ENCODE results near the gene MAP3K21.

Gene MAP3K21

DNA sequence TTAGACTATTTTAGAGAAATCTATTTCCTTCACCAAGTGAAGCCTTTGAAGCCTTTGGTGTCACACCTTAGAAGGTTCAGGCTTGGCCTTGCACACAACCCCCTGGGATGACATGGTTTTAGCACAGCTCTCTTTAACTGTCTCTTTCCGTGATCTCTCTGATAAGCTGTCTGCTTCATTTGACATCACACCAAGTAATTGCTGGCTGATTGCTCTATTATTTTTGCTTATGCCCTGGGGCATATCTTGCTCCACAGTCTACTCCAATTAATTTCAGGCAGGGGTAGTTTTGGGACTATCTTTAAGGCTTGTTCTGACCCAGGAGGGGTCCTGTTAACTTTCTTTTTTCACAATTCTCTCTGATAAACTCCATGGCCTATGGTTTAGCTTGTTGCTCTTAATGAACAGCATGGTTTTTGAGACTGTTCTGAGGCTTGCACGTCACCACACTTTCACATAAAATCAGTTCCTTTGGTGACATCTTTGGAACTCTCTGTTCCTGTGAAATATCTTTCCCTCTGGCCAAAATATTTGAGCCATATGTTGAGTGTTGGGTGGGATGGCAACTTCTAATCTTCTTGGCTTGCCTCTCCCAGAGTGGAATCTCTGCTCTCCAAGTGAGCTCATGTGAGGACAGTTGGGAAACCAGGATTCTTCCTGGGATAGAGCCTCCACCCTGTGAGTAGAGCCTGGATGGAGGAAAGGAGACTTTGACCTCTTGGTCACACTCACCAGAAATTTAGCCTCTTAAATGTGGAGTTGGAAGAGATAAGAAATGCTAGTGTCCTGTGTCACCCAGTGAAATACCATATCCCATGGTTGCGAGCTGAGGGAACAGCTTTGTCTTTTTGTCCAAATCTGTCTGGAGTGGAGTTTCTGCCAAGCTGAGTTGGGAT lies 63.6 kb downstream of the MAP3K21 start:
- no peak for DNase-seq

DNA sequence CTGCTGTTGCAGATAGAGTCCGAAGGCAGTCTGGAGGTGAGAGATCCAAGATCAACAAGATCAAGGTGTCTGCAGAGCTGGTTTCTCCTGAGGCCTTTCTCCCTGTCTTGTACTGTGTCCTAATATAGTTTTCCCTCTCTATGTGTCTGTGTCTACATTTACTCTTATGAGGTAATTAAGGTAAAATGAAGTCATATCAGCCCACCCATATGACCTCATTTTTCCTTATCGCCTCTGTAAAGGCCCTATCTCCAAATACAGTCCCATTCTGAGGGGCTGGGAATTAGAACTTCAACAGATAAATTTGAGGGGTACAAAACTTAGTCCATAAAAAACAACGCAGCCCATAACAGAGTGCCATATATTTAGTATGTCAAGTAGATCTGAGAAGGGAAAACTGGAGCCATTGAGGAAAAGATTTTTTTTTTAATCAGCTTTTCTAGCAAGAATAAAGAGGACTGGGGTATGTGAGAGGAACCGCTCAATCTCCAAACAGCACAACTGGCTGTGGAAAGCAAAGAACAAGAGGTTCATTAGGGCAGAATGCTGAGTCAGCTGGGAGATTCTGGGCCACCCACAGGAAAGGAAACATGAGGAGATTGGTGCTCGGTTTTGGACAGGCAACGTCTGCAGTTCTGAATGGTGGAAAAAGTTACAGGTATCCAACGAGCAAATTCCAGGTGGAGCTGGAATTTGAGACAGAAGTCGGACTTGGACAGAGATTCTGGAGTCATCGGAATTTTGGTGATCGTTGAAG lies 65.7 kb downstream of the MAP3K21 start:
- no peak for DNase-seq

GRCh38 chr1:233393926-233394680 lies 66.6 kb downstream of the MAP3K21 start:
- no peak for DNase-seq

- peak; percentile 11 for DNase-seq
Measured at GRCh38 chr1:233394860-233395717, 67.6 kb downstream of the MAP3K21 start.

DNA sequence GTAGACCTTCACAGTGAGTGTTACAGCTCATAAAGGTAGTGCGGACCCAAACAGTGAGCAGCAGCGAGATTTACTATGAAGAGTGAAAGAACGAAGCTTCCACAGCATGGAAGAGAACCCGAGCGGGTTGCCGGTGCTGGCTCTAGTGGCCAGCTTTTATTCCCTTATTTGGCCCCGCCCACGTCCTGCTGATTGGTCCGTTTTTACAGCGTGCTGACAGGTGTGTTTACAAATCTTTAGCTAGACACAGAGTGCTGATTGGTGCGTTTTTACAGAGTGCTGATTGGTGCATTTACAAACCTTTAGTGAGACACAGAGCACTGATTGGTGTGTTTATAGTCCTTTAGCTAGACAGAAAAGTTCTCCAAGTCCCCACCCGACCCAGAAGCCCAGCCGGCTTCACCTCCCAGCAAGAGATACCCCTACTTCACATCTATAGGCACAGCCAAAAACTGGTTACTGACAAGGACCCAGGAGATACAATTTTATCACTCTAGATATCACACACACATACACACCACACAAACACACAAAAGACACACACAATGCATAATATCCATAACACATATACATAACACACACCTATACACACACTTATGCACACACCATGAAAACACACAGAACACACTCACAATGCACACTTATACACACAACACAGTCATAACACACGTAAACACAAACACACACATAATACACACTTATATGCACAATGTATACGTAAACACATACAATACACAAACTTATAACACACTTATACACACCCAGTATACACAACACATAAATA lies 68.5 kb downstream of the MAP3K21 start:
- no peak for DNase-seq

DNA sequence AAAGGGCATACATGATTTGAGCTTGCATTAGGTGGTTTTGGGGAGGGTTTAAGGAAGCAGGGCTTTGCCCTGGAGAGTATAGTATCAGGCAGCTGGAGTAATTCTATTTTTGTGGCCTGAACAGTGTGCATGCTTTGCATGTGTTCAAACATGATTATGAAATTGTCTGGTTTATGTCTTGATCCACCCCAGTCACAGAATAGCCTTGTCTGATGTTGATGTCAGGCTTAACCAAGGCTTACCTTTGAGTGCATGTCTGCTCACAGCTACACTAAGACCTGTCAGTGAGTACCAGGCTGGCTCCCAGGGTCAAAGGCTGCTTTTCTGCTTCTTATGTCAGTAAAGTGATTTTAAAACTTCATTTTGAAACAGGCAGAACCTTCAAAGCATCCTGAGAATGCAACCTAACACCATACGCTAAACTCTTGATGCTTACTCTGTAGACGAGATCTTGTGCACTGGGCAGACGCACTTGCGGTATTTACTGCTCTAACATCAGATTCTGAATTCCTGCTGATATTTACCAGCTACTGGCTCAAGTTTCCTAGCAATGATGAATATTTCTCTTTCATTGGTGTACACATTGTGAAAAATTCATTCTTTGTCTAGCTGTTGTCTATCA lies 78.9 kb downstream of the MAP3K21 start:
- no peak for DNase-seq

GRCh38 chr1:233406994-233407631 lies 79.6 kb downstream of the MAP3K21 start:
- DNase-seq = no peak

GRCh38 chr1:233409540-233409939 lies 82.0 kb downstream of the MAP3K21 start:
- DNase-seq = no peak

- no peak for DNase-seq
Measured at GRCh38 chr1:233410906-233411305, 83.4 kb downstream of the MAP3K21 start.

DNA sequence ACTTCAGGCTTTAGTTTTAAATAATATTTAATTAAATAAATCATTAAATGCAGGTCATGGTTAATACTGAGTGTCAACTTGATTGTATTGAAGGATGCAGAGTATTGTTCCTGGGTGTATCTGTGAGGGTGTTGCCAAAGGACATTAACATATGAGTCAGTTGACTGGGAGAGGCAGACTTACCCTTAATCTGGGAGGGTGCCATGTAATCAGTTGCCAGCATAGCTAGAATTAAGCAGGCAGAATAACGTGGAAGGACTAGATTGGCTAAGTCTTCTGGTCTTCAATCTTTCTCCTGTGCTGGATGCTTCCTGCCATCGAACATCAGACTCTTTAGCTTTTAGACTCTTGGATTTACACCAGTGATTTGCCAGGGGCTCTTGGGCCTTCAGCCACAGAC lies 85.3 kb downstream of the MAP3K21 start:
- DNase-seq = no peak

- DNase-seq = no peak
Measured at GRCh38 chr1:233421293-233421692, 93.8 kb downstream of the MAP3K21 start.

- no peak for DNase-seq
Measured at GRCh38 chr1:233424779-233425178, 97.3 kb downstream of the MAP3K21 start.

- DNase-seq = no peak
Measured at GRCh38 chr1:233427907-233428306, 100.4 kb downstream of the MAP3K21 start.

DNA sequence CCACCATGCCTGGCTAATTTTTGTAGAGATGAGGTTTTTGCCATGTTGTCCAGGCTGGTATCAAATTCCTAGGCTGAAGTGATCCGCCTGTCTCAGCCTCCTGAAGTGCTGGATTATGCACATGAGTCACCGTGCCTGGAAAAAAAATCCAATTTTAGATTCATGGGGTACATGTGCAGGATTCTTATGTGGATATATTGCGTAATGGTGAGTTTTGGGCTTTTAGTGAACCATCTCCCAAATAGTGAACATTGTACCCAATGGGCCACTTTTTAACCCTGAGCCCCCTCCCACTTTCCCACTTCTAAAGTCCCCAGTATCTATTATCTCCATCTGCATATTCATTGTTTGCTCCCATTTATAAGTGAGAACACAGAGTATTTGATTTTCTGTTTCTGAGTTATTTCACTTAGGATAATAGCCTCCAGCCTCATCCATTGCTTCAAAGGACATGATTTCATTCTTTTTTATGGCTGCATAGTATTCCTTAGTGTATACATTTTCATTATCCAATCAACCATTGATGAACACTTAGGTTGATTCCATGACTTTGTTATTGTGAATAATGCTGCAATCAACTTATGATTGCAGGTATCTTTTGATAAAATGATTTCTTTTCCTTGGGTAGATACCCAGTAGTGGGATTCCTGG lies 104.4 kb downstream of the MAP3K21 start:
- no peak for DNase-seq

DNA sequence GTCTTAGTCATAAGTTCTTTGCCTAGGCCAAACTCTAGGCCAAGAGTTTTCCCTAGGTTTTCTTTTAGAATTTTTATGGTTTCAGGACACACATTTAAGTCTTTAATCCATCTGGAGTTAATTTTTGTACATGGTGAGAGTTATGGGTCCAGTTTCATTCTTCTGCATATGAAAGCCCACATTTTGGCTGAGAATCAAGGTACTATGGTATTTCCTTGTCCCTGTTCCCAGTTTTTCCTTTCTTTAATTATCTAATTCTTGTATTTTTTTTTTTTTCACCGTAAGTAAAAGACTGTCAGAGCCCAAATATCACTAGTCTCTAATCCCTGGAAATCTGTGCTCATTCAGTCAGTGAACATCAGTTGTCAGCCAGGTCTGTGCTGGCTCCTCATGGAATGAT lies 105.4 kb downstream of the MAP3K21 start:
- DNase-seq = no peak

GRCh38 chr1:233433436-233434210 lies 106.1 kb downstream of the MAP3K21 start:
- DNase-seq = no peak

All from activated naive CD4-positive, alpha-beta T cell treated with Interleukin-2 at 50 U/mL for 16 hours (primary cell).